Colonic mucosa (tissue), 4 donors: ENCODE data around the gene CCDC192. TPM values are rescaled to one million over a fixed set of nuclear protein-coding genes. Genes with fewer than 3 reads are reported as not detected.
"Not testable (repeated sequence)": the region's sequence is repeated elsewhere in the genome, so short reads cannot be mapped to it uniquely, and the experiment has no call there.

ENCODE experiments used
- DNase-seq: peaks from one replicate; pipeline ENCODE4 v3.0.0-alpha.2; 2020
- H3K27ac ChIP-seq: fragments of 200-600 bp; one replicate; pipeline ENCODE4 v1.8.0; 2021
- H3K27me3 ChIP-seq: fragments of 200-600 bp; one replicate; pipeline ENCODE4 v1.8.0; 2021
- H3K36me3 ChIP-seq: fragments of 200-600 bp; one replicate; pipeline ENCODE4 v1.8.0; 2021
- H3K4me1 ChIP-seq: fragments of 200-600 bp; one replicate; pipeline ENCODE4 v1.8.0; 2021; ENCODE audit warnings: mild to moderate bottlenecking
- H3K4me3 ChIP-seq: fragments of 200-600 bp; one replicate; pipeline ENCODE4 v1.8.0; 2021
- H3K9ac ChIP-seq, 2 donors: one replicate each; pipeline ENCODE4 v1.7.0; 2013; ENCODE audit warnings: control low read depth in 2 of 2, low read depth in 2 of 2, low read length in 2 of 2
- H3K9me3 ChIP-seq: fragments of 200-600 bp; one replicate; pipeline ENCODE4 v1.8.0; 2021
- intact Hi-C: fragments of 100-400 bp; cut with DNase I; formaldehyde crosslinking; loops from one replicate; pipeline ENCODE4 v1.14.1; 2022
- total RNA-seq, 2 donors: library from RNA; stranded (reverse); fragmentation: NEBNext Ultra II Directional in 1 of 2; extraction: Animal tissue kit (Norgen Biotek cat#: 25700) in 1 of 2; gene quantifications; one replicate each; pipeline ENCODE4 v1.2.1, GENCODE V29; 2021
- TF ChIP-seq, protein P1 (sequence below): fragments of 200-600 bp; IDR thresholded peaks from one replicate; pipeline ENCODE4 v1.8.0; 2022; ENCODE audit warnings: antibody characterized with exemption, mild to moderate bottlenecking
- donor health status: healthy.
- donor health status: DM: no; HTN: no; CAD: no.
- donor health status: DM: no; HTN: no; CAD: no.

Gene CCDC192
- total RNA-seq, 2 donors from 2014 or later: not detected

DNA sequence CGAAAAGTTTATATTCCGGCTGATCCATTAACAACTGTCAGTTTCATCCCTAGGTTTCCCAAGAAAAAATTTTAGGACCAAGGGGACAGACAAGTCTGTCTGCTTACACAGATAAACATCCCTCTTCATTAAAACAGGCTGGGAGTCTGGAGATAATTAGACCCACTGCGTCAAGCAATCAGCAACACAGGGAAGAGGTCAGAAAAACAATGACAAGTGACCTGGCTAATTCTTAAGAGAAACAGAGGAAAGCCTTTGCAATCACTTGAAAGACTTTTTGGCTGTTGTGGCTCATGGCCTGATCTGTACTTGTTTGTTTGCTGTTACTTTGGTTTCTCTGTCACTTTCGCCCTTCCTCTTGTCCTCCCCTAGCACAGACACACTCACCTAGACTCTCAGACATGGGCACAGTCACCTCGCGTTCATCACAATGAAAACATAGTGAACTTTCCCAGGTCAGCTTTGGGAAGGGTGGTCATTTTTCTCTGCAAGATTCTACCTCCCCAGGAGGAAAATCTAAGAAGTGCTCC, 2.9 kb upstream of the CCDC192 start:
- no peak overlapping the region for H3K4me3 ChIP-seq
- H3K36me3 ChIP-seq: no peaks in the 10 kb centered on the region
- H3K27me3 ChIP-seq: no peaks in the 10 kb centered on the region
- H3K9me3 ChIP-seq: no peaks in the 10 kb centered on the region
- H3K4me1 ChIP-seq: no peaks in the 10 kb centered on the region
- no peak overlapping the region for H3K9ac ChIP-seq
- no peak overlapping the region for H3K27ac ChIP-seq
- DNase-seq: no peak
- TF ChIP-seq, protein P1, sequence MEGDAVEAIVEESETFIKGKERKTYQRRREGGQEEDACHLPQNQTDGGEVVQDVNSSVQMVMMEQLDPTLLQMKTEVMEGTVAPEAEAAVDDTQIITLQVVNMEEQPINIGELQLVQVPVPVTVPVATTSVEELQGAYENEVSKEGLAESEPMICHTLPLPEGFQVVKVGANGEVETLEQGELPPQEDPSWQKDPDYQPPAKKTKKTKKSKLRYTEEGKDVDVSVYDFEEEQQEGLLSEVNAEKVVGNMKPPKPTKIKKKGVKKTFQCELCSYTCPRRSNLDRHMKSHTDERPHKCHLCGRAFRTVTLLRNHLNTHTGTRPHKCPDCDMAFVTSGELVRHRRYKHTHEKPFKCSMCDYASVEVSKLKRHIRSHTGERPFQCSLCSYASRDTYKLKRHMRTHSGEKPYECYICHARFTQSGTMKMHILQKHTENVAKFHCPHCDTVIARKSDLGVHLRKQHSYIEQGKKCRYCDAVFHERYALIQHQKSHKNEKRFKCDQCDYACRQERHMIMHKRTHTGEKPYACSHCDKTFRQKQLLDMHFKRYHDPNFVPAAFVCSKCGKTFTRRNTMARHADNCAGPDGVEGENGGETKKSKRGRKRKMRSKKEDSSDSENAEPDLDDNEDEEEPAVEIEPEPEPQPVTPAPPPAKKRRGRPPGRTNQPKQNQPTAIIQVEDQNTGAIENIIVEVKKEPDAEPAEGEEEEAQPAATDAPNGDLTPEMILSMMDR: no peak
- intact Hi-C loops: no loop called here

DNA sequence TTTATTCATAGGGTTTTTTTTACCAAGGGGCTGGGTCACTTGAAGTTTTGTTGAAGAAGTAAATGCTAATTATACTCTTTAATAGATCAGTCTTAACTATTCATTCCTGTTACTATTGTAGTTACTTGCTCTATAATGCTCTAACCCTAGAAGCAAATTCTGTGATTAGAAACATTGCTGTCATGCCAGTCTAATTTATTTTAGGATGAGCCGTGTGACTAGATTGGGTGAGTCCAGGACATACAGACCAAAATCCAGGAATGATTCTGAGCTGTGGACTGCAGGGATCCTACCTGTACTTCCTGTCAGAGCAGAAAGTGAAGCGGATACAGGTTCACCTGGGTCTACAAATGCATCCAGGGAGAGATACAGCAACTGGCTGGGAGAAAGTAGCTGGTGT, 757 bp upstream of the CCDC192 start:
- no peaks in the 10 kb centered on the region for H3K9me3 ChIP-seq
- no peak overlapping the region for H3K27ac ChIP-seq
- TF ChIP-seq, protein P1: no peak
- H3K4me3 ChIP-seq: no peak overlapping the region
- no peaks in the 10 kb centered on the region for H3K4me1 ChIP-seq
- no peak overlapping the region for H3K9ac ChIP-seq
- H3K27me3 ChIP-seq: no peaks in the 10 kb centered on the region
- no peak for DNase-seq
- no peaks in the 10 kb centered on the region for H3K36me3 ChIP-seq
- intact Hi-C loops: no loop called here

DNA sequence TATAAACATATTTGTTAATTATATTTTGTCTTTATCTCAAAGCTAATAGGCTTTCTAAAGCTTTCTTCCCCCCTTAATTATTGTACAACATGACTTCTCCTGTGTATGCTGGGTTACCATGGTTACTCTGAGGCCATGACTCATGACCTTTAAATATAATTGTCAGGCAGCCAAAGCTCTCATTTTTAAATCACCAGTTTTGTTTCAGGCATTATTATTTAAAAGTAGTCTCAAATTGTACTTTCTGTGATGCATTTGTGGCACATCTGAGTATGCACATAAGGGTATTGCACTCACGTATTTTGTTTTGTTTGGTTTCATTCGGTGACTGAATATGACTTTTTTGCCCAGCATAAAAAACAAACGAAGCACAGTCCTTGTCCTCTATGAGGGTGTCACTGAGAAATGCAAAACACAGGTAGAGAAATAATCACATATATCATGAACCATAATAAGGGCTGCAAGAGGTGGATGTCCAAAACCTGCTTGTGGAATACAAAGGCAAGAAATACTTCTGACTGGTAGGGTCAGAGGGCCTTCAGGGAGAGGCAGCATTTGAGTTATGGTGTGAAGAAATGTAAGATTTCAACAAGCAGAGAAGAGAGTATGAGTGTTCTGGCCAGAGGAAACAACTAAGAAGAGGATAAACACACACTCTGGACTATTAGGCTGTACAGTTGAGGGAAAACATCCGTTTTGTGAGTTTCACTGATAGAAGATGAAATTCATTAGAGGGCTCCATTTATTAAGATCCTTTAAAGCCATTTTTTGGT, 2.1 kb downstream of the CCDC192 start:
- H3K4me1 ChIP-seq: no peaks in the 10 kb centered on the region
- intact Hi-C loops: no loop called here
- H3K27ac ChIP-seq: no peak overlapping the region
- H3K9me3 ChIP-seq: no peaks in the 10 kb centered on the region
- H3K27me3 ChIP-seq: no peaks in the 10 kb centered on the region
- no peak overlapping the region for H3K9ac ChIP-seq
- H3K4me3 ChIP-seq: no peak overlapping the region
- no peaks in the 10 kb centered on the region for H3K36me3 ChIP-seq
- DNase-seq: no peak
- TF ChIP-seq, protein P1: no peak

DNA sequence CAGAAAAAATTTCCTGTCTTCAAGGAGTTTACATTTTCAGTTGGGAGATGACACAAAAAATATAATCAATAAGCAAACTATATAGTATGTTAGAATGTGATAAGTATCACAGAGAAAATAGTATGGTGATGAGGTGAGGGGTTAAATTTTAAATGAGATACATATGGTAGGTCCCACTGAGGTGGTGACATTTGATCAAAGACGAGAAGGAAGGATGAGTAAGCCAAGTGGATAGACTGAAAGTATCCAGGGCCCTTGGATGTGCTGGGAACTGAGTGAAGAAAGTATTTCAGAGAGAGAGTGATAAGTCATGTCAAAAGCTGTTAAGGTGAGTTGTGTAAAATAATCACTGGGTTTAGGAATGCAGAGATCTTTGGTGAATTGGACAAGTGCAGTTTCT, 3.5 kb downstream of the CCDC192 start:
- Histone ChIP-seq H3K27ac (no peak overlapping the region), H3K9ac (no peak overlapping the region), H3K36me3 (no peaks in the 10 kb centered on the region), H3K4me3 (no peak overlapping the region), H3K27me3 (no peaks in the 10 kb centered on the region), H3K9me3 (no peaks in the 10 kb centered on the region), H3K4me1 (no peaks in the 10 kb centered on the region)
- intact Hi-C loops: no loop called here
- TF ChIP-seq, protein P1: no peak
- no peak for DNase-seq

DNA sequence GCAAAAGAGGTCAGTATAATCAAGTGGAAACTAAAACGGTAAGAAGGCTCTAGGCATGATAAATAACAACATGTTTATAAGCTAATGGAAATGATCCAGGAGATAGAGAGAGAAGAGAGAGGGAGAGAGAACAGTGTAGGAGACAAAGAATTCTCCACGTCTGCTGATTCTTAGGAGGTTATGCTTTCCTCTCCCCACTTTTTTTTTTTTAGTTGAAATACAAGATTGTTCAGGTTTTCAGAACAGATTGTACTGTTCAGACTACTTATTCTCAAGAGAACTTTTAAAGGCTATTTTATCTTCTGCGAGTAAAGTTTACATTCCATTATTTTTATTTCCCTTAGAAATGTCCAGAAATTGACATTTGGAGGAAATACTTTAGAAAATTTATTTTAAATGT, 4.0 kb downstream of the CCDC192 start:
- DNase-seq: no peak
- TF ChIP-seq, protein P1: no peak
- intact Hi-C loops: no loop called here
- no peaks in the 10 kb centered on the region for H3K36me3 ChIP-seq
- H3K4me3 ChIP-seq: no peak overlapping the region
- H3K27me3 ChIP-seq: no peaks in the 10 kb centered on the region
- no peak overlapping the region for H3K27ac ChIP-seq
- no peaks in the 10 kb centered on the region for H3K4me1 ChIP-seq
- H3K9me3 ChIP-seq: no peaks in the 10 kb centered on the region
- no peak overlapping the region for H3K9ac ChIP-seq

DNA sequence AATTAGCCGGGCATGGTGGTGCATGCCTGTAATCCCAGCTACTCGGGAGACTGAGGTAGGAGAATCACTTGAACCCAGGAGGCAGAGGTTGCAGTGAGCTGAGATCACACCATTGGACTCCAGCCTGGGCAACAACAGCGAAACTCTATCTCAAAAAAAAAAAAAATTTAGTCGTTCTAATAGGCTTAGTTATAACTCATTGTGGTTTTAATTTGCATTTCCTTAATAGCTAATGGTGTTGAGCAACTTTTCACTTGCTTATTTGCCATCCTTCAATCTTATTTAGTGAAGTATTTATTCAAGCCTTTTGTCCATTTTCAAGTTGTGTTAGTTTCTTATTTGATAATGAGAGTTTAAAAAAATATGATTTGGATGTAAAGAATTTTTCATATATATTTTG, 9.9 kb downstream of the CCDC192 start:
- DNase-seq: not testable (repeated sequence)

More for the DNA sequence above, 9.9 kb downstream of the CCDC192 start:
- intact Hi-C loops, H3K9me3 ChIP-seq, H3K4me3 ChIP-seq, H3K4me1 ChIP-seq, H3K27ac ChIP-seq, H3K27me3 ChIP-seq, H3K9ac ChIP-seq, H3K36me3 ChIP-seq: not testable (repeated sequence)
